Measurements from ENCODE around the gene PLA2G7.

DNA sequence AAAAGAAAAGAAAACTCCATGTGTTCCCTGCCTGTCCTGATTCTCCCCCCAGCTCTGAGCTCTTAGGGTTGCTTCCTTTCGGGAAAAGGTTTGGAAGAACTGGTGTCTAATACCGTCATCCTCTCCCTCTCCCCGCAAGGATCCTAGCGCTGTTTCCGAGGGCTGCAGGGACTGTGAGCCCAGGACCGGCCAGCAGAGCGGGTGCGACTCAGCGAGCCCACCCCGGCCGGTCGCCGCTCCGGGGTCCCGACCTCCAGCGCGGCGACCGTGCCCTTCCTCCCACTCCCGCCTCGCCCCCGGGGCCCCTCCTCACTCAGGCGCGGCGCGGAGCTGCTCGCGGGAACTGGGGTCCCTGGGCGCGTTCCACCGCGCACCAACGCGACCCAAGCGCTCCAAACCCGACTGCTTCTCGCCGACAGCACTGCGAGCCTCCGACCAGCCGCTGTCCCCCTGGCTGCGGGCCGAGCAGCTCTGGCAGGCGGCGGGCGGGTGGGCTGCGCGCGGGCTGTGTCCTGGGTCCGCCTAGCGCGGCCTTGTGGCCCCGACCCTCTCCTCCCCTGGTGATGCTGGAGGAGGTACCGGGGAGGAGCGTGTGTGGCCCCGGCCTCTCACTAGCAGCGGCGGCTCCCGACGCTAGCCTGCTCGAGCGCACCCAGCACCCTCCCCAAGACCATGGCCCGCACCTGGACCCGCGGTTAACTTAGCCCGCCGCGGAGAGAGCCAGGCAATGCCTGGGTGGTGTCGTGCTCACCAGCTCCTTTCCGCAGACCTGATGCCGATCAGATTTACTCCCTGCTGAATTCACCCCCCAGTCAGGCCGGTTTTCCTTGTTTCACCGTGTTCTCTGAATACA, at the start of gene PLA2G7:
- TF ChIP-seq, protein P1, sequence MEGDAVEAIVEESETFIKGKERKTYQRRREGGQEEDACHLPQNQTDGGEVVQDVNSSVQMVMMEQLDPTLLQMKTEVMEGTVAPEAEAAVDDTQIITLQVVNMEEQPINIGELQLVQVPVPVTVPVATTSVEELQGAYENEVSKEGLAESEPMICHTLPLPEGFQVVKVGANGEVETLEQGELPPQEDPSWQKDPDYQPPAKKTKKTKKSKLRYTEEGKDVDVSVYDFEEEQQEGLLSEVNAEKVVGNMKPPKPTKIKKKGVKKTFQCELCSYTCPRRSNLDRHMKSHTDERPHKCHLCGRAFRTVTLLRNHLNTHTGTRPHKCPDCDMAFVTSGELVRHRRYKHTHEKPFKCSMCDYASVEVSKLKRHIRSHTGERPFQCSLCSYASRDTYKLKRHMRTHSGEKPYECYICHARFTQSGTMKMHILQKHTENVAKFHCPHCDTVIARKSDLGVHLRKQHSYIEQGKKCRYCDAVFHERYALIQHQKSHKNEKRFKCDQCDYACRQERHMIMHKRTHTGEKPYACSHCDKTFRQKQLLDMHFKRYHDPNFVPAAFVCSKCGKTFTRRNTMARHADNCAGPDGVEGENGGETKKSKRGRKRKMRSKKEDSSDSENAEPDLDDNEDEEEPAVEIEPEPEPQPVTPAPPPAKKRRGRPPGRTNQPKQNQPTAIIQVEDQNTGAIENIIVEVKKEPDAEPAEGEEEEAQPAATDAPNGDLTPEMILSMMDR (IDR thresholded peaks at IDR 0.05) = peak in 1 of 6 experiments; percentile 1
- peak in 1 of 2 donors; percentile 64 for TF ChIP-seq POLR2A (IDR thresholded peaks at IDR 0.05)
